Esophagus muscularis mucosa (tissue), 3 donors: ENCODE measurements around the gene MINDY1.

Experiments used
- CTCF ChIP-seq, 3 experiments: fragments of 200-600 bp in 2 of 3; fragments of 450-650 bp in 1 of 3; sonication (generic) in 2 of 3; IDR thresholded peaks; one replicate each; pipeline ENCODE4 v1.5.1; 2017 to 2019; ENCODE audit warnings: antibody characterized with exemption in 3 of 3, mild to moderate bottlenecking in 2 of 3, moderate library complexity in 1 of 3
- EP300 ChIP-seq: sonication (generic); formaldehyde crosslinking; IDR thresholded peaks from one replicate; pipeline ENCODE4 v1.6.1; 2017; ENCODE audit warnings: antibody characterized with exemption

DNA sequence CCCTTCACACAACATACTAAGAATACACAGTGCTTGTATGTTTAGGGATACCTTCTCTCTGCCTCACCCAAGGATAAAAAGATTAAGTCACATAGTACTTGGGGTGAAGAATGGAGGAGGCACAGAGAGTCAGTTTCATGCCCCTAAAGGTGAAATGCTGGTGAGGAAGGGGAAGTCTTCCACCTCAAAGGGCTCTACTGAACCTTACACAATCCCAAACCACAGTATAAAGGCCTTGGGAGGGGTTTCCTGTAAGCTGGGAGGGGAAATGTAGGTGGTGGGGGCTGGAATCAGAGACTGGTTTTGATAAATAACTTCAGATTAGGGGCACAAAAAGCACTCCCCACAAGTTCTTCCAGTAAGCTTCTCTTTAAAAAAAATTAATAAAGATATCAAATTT is 3.5 kb downstream of the MINDY1 start:
- TF ChIP-seq EP300 (no peak), CTCF (IDR thresholded peaks at IDR 0.05) (no peak)
